CD4-positive, alpha-beta T cell treated with Interleukin-12 subunit alpha and Interleukin-12 subunit beta, for 1 hour (primary cell): ENCODE results near the gene CCDC120.

Experiments used
- DNase-seq: peaks from one replicate; pipeline ENCODE4 v3.0.0-alpha.2; 2020

CCDC120 gene

GRCh38 chrX:49058794-49059193 lies at the start of gene CCDC120:
TSS of gene CCDC120 (plus strand) at chrX:49058999. CDS start at chrX:49062042, 3,043 bp downstream.
- no peak for DNase-seq

- DNase-seq, result no peak
Observed at GRCh38 chrX:49019050-49019449, 39.7 kb upstream of the CCDC120 start.

GRCh38 chrX:49019599-49020249 lies 39.1 kb upstream of the CCDC120 start:
- no peak for DNase-seq

GRCh38 chrX:49029876-49030275 lies 28.9 kb upstream of the CCDC120 start:
- no peak for DNase-seq

- DNase-seq, result no peak
Observed at GRCh38 chrX:49030283-49030682, 28.5 kb upstream of the CCDC120 start.

GRCh38 chrX:49037883-49038475 lies 20.8 kb upstream of the CCDC120 start:
- no peak for DNase-seq

- peak; percentile 56 for DNase-seq
Observed at GRCh38 chrX:49039598-49040375, 19.0 kb upstream of the CCDC120 start.

GRCh38 chrX:49040376-49040955 lies 18.3 kb upstream of the CCDC120 start:
- DNase-seq, result no peak

- peak; percentile 24 for DNase-seq
Observed at GRCh38 chrX:49041744-49042580, 16.8 kb upstream of the CCDC120 start.

- no peak for DNase-seq
Observed at GRCh38 chrX:49042581-49043219, 16.1 kb upstream of the CCDC120 start.

- DNase-seq, result peak; percentile 98
Observed at GRCh38 chrX:49043220-49043986, 15.4 kb upstream of the CCDC120 start, which contains the start of gene TFE3. TSS of gene TFE3 (minus strand) at chrX:49043357. CDS start at chrX:49043226, 131 bp downstream.

- DNase-seq, result no peak
Observed at GRCh38 chrX:49043987-49044281, 14.9 kb upstream of the CCDC120 start.

- DNase-seq, result peak; percentile 76
Observed at GRCh38 chrX:49053223-49054072, 5.4 kb upstream of the CCDC120 start.

GRCh38 chrX:49054073-49054762 lies 4.6 kb upstream of the CCDC120 start:
- DNase-seq, result no peak

- no peak for DNase-seq
Observed at GRCh38 chrX:49059201-49059600, 402 bp downstream of the CCDC120 start.

- DNase-seq, result no peak
Observed at GRCh38 chrX:49059681-49060085, 884 bp downstream of the CCDC120 start.

- DNase-seq, result no peak
Observed at GRCh38 chrX:49060914-49061313, 2.1 kb downstream of the CCDC120 start.

GRCh38 chrX:49061490-49061889 lies 2.7 kb downstream of the CCDC120 start:
- DNase-seq, result no peak

- no peak for DNase-seq
Observed at GRCh38 chrX:49061916-49062315, 3.1 kb downstream of the CCDC120 start.

- DNase-seq, result no peak
Observed at GRCh38 chrX:49063715-49064114, 4.9 kb downstream of the CCDC120 start.
